PC-3 (cell line): ENCODE results near the gene NR1H2.

Experiments
- CTCF ChIP-seq: fragments of 300-600 bp; sonication (generic); conservative IDR thresholded peaks from 2 replicates; pipeline ENCODE4 v1.5.1; 2017; ENCODE audit warnings: antibody characterized with exemption, low read depth, mild to moderate bottlenecking, low read length
- EZH2 ChIP-seq: fragments of 300-600 bp; sonication (generic); IDR thresholded peaks from one replicate; pipeline ENCODE4 v1.6.1; 2017; ENCODE audit warnings: antibody characterized with exemption, mild to moderate bottlenecking, low read length; ENCODE audit not compliant: unreplicated experiment

GRCh38 chr19:50328873-50329145 is 47.4 kb upstream of the NR1H2 start:
- no peak for TF ChIP-seq CTCF
- no peak for TF ChIP-seq EZH2
